PFSK-1 (cell line): Measurements from ENCODE around the gene MYO5B. TPM values are rescaled to one million over a fixed set of nuclear protein-coding genes. Genes with fewer than 3 reads are reported as not detected.

ENCODE experiments used
- FOXP2 ChIP-seq: optimal IDR thresholded peaks from 2 replicates; pipeline ENCODE3; 2011; ENCODE audit warnings: borderline replicate concordance, control low read depth, inconsistent platforms; ENCODE audit not compliant: insufficient read depth; ENCODE audit errors: extremely low read length, extremely low read depth
- POLR2AphosphoS5 ChIP-seq: IDR thresholded peaks from 2 replicates; pipeline ENCODE4 v1.6.1; 2012; ENCODE audit warnings: low read depth, mild to moderate bottlenecking, control low read depth, low read length, moderate library complexity
- REST ChIP-seq, 2 experiments: IDR thresholded peaks; 2 replicates each; pipeline versions ENCODE4 v1.6.1 to v1.8.0; 2011 to 2012; ENCODE audit warnings: low read depth in 2 of 2, low read length in 2 of 2, control low read depth in 1 of 2, inconsistent platforms in 1 of 2, mild to moderate bottlenecking in 1 of 2, moderate library complexity in 1 of 2; ENCODE audit not compliant: insufficient read depth in 1 of 2
- SIN3A ChIP-seq: IDR thresholded peaks from 2 replicates; pipeline ENCODE4 v1.6.1; 2012; ENCODE audit warnings: mild to moderate bottlenecking, low read length, moderate library complexity, borderline replicate concordance; ENCODE audit not compliant: insufficient read depth
- TAF1 ChIP-seq: IDR thresholded peaks from 2 replicates; pipeline ENCODE4 v1.6.1; 2012; ENCODE audit warnings: low read length, control low read depth, borderline replicate concordance; ENCODE audit not compliant: insufficient read depth
- polyA plus RNA-seq: library from polyadenylated mRNA; unstranded; fragments of >200 nt; gene quantifications from one replicate; pipeline ENCODE4 v1.2.1, GENCODE V29; 2012; ENCODE audit warnings: low read depth, missing spikeins; ENCODE audit not compliant: insufficient read length

Gene MYO5B
- 1.2 TPM for polyA plus RNA-seq

- TF ChIP-seq SIN3A (no peak), FOXP2 (no peak), POLR2AphosphoS5 (no peak), REST (IDR thresholded peaks at IDR 0.05; ENCODE audit: insufficient read depth in 1 of 2, low read depth in 2 of 2, low read length in 2 of 2) (no peak), TAF1 (no peak)
These were observed at the start of gene MYO5B for GRCh38 chr18:50194631-50195532. MYO5B (minus strand) TSS chr18:50195147; CDS start chr18:50194793, 354 bp downstream.

DNA sequence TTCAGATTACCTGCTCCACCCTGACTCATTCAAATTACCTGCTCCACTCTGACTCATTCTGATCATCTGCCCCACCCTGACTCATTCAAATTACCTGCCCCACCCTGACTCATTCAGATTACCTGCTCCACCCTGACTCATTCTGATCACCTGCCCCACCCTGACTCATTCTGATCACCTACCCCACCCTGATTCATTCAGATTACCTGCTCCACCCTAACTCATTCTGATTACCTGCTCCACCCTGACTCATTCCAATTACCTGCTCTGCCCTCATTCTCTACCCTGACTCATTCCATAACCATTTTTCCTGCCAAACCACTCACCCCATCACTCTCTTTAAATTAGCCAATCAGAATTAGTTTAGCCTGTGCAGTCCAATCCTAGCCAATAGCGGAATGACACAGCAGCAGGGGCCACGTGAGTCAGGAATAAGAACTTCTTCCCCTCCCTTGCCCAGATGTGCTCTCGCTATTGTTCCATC is 45.2 kb upstream of the MYO5B start:
- no peak for TF ChIP-seq SIN3A
- TF ChIP-seq FOXP2, result no peak
- TF ChIP-seq REST (IDR thresholded peaks at IDR 0.05; ENCODE audit: insufficient read depth in 1 of 2, low read depth in 2 of 2, low read length in 2 of 2), result no peak
- TF ChIP-seq POLR2AphosphoS5, result no peak
- TF ChIP-seq TAF1, result no peak

DNA sequence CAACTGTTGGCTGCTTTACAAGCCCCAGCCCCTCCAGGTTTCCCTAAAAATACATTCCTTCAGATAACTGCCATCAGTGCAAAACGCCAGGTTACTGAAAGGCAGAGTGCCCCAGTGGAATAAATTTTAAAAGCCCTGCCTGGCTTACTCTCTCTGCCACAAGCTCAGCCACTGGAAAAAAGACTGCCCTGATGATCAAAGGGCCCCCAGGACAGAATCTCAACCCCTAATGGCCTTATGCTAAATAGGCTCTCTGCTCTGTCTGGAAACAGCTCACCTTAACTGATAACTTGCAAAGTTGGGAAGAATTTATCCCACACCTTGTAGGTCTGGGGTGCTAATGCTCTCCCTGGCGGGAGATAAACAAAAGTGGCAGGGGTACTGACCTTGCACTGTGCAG is 37.5 kb upstream of the MYO5B start:
- TF ChIP-seq TAF1, result no peak
- TF ChIP-seq REST (IDR thresholded peaks at IDR 0.05; ENCODE audit: insufficient read depth in 1 of 2, low read depth in 2 of 2, low read length in 2 of 2), result no peak
- no peak for TF ChIP-seq FOXP2
- TF ChIP-seq SIN3A, result no peak
- TF ChIP-seq POLR2AphosphoS5, result no peak

DNA sequence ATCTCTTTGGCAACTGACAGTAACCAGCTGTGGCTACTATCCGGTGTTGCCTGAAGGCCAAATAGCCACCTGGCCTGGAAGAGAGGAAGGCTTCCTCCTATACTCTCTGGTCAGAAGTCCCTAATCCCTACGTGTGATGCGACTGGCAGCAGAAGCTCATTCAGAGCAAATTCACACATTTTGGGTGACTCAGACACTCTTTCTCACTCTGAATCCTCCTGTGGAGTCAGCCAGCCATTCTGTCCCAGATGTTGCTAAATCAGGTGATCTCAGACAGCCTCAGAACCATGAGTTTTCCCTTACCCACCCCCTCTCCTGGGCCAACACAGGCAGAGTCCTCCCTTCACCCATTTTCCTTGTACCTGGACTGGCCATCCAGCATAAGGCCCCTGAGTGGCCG is 36.7 kb upstream of the MYO5B start:
- TF ChIP-seq FOXP2, result no peak
- TF ChIP-seq TAF1, result no peak
- no peak for TF ChIP-seq SIN3A
- no peak for TF ChIP-seq REST (IDR thresholded peaks at IDR 0.05; ENCODE audit: insufficient read depth in 1 of 2, low read depth in 2 of 2, low read length in 2 of 2)
- no peak for TF ChIP-seq POLR2AphosphoS5

- no peak for TF ChIP-seq REST (IDR thresholded peaks at IDR 0.05; ENCODE audit: insufficient read depth in 1 of 2, low read depth in 2 of 2, low read length in 2 of 2)
- no peak for TF ChIP-seq SIN3A
- no peak for TF ChIP-seq TAF1
- no peak for TF ChIP-seq POLR2AphosphoS5
- no peak for TF ChIP-seq FOXP2
These were observed 23.7 kb upstream of the MYO5B start for GRCh38 chr18:50218432-50219197.
